Stimulated activated CD4-positive, alpha-beta T cell treated with anti-CD3 and anti-CD28 coated beads, Interleukin-2, amount 100 ng/mL, for 48 hours (primary cell): Measurements from ENCODE around the gene GSTK1.
"Not testable (repeated sequence)": the region's sequence is repeated elsewhere in the genome, so short reads cannot be mapped to it uniquely, and the experiment has no call there.

ENCODE experiments used
- DNase-seq, 2 donors: peaks; one replicate each; pipeline ENCODE4 v3.0.0-alpha.2; 2020

The GSTK1 gene

DNA sequence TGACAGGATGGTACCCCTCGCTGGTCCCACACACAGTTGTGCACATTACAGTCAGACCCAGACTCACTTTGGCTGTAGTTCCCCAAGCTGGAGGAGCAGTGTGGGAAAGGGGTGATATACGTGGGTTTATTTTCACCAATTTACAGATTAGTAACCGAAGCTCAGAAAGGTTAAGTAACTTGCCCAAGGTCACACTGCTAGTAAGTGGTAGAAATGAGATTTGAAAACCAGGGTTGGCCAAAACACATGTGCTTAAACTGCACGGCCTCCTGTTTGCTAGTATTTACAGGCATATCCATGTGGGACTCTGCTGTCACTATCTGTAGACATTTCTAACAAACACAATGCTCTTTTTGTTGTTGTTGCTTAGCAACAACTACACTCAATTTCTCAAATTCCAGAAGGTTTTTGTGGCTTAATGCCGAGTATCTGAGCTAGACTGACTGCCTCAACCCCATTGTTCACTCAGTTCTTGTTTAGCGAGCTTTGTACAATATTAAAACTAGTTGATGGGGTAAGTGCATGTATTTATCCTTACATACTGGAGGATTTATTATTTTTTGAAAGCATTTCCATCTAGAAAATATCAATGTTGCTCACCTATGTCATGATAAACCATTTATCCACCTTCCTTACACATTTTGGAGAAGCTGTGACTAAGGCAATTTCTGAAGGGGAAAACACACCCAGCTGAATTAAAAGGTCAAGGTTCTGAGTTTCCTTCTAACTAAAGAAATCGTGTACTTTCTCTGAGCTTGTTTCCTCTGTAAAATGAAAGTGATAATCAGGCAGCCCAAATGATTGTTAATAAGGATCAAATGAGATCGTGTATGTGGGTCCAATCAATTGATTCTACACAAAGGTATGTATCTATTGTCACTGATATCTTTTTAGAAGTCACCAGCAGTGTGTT, 16.2 kb downstream of the GSTK1 start:
- no peak for DNase-seq

DNA sequence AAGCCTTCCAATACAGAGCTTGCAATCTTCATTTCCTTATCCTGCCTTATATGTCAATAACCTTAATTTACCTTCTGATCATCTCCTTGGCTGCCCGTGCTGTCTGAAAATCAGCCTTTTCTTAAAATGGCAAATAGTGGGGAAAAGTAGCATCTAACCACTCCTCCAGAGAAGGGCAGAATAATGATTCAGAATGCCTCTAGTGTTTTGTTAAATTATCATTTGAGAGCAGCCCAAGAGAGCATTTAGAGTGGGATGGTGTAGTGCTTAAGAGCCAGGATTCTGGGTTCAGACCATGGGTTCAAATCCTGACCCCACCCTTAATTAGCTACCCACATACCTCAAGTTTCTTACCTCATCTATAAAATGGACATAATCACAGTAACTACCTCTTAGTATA, 16.9 kb downstream of the GSTK1 start:
- no peak for DNase-seq

DNA sequence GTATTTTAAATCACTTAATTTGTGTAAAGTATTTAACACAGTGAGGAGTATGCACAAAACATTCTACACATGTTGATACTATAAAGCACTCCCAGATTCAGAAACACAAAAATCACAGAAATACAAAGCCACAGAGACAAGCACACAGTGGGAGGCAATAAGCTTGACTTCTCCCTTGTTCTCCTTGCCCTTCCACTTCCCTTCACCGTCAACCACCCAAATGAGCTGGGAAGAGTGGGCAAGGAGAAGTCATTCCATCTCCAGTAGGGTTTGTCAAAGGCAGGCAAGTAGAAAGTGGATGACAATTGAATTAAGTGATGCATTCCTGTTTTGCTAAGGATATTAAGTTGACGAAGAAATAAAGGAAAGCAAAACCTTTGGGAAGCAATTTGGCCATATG, 17.3 kb downstream of the GSTK1 start:
- DNase-seq, result no peak

DNA sequence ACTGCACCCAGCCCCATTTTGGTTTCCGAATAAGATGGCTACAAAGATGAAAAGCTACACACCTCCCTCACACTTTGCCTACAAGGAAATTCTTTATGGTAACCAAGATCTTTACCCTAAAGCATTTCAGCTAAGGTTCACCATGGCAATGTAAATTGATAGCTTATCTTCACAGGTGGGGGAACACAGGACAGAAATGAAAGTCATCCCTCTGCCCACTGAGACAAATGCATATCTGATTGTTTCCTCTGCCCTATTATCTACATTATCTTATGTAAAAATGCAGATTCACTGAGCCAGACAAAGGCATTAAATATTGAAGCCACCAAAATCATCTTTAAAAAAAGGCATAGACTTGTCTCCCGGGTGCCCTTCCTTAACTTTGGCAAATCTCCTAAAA, 18.3 kb downstream of the GSTK1 start:
- DNase-seq, result no peak

DNA sequence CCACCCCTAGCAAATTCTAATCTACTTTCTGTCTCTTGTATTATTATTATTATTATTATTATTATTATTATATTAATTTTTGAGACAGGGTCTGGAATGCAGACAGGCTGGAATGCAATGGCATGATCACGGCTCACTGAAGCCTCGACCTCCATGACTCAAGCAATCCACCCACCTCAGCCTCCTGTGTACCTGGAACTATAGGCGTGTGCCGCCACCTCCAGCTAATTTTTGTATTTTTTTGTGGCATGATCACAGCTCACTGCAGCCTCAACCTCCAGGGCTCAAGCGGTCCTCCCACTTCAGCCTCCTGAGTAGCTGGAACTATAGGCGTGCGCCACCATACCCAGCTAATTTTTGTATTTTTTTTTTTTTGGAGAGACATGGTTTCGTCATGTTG, 18.9 kb downstream of the GSTK1 start:
- DNase-seq, result no peak

DNA sequence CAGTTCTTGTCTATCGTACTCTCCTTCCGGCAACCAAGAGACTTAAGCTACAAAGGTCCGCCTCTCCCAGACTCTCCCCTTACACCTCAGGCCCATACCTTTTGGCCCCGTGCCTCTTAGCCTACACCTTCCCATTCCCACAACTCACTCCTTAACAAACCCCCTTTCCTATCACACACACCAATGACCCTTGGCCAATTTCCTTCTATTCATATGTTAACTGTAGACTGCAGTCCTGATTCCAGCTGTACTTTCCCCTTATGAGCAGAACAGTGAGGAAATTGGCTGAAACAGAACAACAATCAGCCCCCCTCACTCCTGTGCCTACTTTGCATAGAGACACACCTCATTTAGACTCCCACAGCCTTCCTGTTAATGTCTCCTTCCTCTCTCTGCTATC, 20.1 kb downstream of the GSTK1 start:
- no peak for DNase-seq

DNA sequence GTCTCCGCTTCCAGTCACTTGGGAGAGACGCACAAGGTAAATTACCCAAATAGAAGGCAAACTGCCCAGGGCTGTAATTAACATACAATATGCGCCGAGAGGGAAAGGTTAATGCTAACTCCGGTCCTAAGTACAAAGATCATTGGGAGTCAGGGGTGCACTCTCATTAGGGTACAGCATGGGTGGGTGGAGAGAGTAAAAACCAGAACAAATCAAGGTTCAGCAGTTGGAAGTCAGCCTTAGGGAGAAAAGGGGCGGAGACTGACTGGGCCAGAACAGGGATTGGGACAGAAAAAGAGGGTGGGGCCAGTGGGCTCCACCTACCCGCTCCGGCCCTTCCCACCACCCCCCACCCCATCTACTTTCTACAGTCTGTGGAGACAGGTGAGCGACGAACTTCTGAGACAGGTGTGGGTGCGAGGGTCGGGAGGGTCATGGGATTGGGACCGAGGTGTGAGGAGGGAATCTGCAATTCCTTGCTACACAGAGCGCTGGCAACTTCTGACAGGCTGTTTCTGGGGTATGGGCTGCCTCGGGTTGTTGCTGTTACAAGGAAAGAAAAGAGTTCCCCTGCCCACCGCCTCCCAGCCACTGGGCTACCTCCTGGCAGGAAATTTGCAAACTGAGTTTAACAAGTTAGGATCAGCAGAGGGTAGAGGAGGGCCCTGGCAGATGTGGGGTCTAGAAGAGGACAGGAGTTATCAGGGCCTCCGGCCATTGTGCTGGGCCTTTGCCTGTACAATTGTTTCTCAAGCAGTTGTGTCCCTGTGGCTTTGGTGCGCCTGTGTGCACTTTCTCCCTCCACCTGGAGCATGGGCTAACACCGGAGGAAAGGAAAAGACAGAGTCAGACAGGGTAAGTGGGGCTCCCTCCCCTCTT, 21.6 kb downstream of the GSTK1 start, which contains the start of gene TMEM139:
Gene TMEM139 (plus strand): TSS at position 368 of the 879 bp plus-strand sequence. CDS start 1,000 bp downstream, outside the sequence.
- no peak for DNase-seq

DNA sequence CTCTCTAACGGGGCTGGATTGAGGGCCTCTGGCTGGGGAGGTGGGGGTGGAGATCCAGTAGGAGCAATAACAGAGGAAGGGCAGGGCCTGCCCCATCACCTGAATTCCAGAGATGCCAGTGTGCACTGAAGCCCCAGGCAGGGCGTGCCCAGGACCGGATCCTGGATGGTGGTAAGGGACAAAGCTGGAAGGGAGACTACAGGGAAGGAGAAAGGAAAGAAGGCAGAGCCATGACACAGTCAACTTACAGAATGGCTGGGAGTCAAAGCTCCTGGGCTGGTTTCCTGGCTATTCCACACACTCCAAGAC, 22.2 kb downstream of the GSTK1 start:
- DNase-seq, result no peak

DNA sequence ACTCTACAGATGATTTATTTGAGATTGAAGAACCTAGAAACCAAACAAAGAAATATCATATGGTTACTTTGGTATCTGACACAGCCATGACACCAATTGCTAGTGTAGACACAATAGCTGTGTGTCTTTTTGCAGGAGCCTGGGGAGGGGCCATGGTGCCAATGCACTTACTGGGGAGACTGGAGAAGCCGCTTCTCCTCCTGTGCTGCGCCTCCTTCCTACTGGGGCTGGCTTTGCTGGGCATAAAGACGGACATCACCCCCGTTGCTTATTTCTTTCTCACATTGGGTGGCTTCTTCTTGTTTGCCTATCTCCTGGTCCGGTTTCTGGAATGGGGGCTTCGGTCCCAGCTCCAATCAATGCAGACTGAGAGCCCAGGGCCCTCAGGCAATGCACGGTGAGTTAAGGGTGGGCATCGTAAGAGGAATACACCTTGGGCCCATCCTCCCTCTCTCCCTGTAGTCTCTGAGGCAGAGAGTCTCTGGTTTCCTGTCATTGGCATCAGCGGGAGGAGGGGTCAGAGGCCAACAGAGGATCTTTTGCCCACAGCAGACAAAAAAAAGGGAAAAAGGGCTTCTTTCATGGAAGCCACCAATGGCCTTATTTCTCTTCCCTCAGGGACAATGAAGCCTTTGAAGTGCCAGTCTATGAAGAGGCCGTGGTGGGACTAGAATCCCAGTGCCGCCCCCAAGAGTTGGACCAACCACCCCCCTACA, 22.7 kb downstream of the GSTK1 start:
- no peak for DNase-seq

DNA sequence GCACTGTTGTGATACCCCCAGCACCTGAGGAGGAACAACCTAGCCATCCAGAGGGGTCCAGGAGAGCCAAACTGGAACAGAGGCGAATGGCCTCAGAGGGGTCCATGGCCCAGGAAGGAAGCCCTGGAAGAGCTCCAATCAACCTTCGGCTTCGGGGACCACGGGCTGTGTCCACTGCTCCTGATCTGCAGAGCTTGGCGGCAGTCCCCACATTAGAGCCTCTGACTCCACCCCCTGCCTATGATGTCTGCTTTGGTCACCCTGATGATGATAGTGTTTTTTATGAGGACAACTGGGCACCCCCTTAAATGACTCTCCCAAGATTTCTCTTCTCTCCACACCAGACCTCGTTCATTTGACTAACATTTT, 23.3 kb downstream of the GSTK1 start:
- DNase-seq, result no peak

DNA sequence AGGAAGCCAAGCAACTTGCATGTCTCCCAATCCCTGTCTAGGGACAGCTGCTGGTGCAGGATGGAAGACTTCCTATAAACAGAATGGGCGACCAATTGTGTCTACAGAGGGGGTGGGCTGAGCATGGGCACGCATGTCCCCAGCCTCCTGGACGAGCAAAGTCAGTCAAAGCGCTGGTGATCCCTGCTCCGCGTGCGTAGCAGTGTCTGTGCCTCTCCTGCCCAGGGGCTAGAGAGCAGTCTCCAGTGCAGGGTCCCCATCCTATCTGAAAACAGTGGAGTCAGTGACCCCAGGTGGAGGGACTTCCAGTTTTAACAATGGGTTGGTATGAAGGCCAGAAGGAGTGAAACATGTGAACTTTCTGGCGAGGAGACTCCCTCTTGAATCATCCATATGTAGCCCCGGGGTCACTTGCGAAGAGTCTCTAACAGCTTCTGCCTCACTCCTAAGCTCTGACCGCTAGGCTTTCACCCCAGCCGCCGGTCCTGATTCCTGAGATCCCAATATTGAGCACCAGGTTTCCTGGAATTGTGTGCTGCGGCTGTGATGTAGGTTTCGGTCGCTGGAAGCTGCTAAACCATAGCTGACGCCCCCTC, 24.2 kb downstream of the GSTK1 start:
- DNase-seq, result no peak

DNA sequence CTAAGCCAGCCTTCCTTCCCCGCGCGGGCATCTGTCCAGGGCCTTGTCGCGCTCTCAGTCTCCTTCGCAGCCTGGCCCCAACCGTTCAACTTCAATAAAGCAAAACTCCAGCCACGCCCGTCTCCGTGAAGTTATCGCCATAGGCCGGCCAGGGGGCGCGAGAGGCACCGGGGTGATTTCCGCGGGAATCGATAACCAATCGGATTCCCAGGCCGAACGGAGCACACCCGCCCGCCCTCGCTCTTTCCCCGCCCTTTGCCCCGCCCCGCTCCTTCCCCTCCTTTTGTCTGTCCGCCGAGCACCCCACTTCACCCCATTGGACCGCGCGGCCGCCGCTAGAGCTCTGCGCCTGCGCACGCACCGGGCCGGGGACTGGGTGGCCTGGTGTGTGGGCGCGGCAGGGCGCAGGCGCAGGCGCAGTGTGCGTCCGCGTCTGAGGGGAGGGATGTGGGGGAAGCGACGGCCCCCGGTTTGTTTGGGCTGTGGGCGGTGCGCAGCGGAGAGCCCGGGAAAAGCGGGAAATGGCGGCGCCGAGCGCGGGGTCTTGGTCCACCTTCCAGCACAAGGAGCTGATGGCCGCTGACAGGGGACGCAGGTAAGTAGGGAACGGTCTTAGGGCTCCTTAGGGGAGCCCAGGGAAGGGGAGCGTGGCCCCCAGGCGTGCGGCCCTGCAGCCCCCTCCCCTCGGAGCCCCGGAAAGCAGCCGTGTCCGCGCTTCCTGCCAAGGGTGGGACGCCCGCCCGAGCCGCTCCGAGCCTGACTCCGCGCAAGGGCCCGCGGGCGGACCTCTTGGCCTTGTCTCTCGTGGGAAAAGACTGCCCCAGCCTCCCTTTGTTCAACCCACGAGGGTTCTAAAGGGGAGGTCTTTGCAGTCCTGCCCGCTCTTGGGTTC, 24.9 kb downstream of the GSTK1 start, which contains the start of gene CASP2:
Gene CASP2 (plus strand): TSS at position 417 of the 892 bp plus-strand sequence. CDS start 105 bp downstream, at position 522.
- peak; percentile 98 for DNase-seq

DNA sequence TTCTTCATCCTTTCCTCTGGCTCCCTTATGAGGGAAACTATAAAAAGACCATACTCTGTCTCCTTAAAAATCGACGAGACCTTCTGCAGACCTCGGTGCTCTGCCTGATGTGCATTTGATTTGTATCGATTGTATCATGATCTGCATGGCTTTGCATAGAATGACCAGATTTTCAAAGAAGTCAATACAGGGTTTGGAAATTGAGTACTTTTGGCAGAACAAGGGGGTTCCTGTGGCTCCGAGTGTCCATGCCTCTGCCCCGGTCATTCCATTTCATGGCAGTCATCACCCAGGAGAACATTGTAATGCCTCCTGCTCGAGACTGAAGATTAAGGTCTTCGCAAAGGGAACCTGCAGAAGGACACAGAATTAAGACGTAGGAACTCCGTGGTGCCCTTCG, 25.6 kb downstream of the GSTK1 start:
- DNase-seq, result no peak

DNA sequence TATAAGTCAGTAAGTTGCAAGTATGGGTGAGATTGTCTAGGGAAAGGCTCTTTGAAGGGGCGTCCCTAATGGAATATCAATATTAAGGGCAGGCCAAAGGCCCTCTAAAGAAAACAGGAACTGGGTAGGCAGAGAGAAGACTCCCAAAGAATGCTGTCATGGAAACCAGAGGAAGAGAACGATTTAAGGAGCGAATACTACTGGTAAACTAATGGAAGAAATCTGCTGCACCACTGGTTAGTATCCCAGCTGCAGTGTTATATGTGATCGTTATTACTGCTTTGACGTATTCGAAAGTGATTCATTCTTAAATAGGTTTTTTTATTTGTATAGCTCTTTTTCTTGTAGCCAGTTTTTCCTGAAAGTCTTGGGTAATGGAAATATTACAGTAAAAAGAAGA, 26.2 kb downstream of the GSTK1 start:
- DNase-seq, result no peak

DNA sequence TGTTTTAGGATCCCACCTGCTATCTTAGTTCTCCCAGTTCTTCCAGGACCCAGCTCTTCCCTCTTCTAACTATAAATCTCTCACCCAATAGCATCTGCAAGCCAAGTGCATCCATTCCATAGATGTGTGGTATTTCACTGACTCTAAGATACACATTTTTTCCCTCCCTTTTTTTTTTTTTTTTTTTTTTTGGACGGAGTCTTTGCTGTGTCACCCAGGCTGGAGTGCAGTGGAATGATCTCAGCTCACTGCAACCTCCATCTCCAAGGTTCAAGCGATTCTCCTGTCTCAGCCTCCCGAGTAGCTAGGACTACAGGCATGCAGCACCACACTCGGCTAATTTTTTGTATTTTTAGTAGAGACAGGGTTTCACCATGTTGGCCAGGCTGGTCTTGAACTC, 26.6 kb downstream of the GSTK1 start:
- not testable (repeated sequence) for DNase-seq

DNA sequence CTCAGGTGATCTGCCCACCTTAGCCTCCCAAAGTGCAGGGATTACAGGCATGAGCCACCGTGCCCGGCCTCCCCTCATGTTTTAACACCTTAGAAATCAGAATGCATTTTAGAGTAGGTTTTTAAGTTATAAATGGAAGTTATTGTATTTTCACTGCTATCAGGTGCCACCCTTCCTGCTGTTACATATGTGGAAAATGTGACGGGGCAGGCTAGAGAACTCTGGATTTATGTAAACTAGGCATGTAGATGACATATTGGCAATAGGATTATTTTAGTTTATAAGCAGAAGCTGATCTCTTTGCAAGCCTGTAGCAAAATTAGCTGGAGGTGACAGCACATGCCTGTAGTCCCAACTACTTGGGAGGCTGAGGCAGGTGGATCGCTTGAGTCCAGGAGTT, 27.1 kb downstream of the GSTK1 start:
- DNase-seq, result no peak

DNA sequence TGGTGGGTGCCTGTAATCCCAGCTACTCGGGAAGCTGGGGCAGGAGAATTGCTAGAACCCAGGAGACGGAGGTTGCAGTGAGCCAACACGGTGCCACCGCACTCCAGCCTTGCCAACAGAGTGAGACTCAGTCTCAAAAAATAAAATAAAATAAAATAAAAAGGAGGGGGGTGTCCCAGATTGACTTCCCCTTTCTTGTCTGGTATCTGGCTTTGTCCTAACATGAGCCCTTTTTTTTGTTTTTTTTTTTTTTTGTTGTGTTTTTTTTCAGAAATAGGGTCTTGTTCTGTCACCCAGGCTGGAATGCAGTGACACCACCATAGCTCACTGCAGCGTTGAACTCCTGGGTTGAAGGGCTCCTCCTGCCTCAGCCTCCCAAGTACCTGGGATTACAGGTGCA, 29.6 kb downstream of the GSTK1 start:
- no peak for DNase-seq

DNA sequence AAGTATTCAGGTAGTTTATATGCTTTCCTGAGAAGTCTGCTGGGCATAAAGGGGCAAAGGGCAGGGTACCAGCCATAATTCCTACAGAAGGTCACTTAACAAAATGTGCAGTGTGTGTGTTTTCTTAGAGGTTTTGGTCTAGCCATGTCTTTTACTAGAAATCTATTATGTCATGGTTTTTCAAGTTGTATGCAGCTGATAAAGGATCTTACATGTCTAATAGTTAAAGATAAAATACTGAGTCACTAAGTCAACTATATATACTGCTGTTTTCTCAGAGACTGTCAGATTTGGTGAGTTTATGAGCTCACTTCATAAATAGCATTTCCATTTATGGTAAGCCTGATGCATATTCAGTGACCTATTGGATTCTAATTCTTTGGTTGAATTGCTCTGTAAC, 32.6 kb downstream of the GSTK1 start:
- DNase-seq, result no peak

DNA sequence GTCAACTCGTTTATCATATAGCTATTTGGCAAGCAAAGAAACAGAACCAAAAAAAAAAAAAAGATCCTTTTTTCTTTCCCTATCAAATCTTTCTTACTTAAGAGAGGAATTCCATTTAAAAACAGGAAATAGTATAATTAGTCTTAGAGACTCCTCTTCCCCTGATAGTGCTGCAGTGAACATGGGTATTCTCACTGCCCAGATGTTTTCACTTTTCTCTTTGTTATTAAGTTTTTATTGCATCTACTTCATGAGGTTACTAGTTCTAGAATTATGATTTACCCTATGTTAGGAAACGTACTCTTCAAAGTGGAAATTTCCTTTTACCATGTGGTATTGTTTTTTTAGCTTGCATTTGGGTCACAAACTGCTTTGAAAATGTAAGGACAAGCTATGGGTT, 33.4 kb downstream of the GSTK1 start:
- no peak for DNase-seq

DNA sequence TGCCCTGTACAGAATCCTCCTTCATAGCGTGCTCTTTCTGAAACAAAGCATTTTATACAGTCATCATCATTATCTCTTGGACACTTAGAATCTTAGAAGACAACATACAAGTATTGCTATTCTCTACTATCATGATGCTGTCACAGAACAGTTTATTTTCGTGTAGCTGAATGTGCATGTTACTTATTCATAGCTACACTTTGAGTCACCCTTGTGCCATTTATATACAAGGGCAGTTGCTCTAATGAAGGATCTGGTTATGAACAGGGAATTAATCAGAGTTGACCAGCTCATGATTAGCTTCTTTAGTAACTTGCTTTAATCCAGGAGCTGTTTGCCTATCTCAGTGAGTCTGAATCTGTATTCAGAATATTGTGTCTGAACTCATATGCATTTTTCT, 36.1 kb downstream of the GSTK1 start:
- no peak for DNase-seq

DNA sequence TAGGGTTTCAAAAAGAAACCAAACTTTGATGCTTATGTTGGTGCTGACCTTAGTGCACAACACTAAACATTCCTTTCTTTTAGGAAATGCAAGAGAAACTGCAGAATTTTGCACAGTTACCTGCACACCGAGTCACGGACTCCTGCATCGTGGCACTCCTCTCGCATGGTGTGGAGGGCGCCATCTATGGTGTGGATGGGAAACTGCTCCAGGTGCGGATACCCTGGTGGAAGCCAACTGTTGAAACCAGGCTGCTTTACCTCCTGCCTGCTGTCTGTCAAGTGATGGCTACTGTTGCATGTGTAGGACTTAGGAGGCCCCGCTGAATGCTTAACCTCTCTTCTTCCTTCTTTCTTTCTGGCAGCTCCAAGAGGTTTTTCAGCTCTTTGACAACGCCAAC, 36.6 kb downstream of the GSTK1 start:
- peak; percentile 47 to 50 for DNase-seq
